GM03348 (cell line): ENCODE measurements around the gene BNIP5.

Experiments
- DNase-seq: peaks from one replicate; pipeline ENCODE4 v3.0.0; 2012; ENCODE audit warnings: low spot score

The BNIP5 gene

GRCh38 chr6:36296240-36296639, 40.4 kb downstream of the BNIP5 start:
- peak; percentile 61 for DNase-seq

- DNase-seq: no peak
Observed at GRCh38 chr6:36292170-36292569, 44.5 kb downstream of the BNIP5 start.

DNA sequence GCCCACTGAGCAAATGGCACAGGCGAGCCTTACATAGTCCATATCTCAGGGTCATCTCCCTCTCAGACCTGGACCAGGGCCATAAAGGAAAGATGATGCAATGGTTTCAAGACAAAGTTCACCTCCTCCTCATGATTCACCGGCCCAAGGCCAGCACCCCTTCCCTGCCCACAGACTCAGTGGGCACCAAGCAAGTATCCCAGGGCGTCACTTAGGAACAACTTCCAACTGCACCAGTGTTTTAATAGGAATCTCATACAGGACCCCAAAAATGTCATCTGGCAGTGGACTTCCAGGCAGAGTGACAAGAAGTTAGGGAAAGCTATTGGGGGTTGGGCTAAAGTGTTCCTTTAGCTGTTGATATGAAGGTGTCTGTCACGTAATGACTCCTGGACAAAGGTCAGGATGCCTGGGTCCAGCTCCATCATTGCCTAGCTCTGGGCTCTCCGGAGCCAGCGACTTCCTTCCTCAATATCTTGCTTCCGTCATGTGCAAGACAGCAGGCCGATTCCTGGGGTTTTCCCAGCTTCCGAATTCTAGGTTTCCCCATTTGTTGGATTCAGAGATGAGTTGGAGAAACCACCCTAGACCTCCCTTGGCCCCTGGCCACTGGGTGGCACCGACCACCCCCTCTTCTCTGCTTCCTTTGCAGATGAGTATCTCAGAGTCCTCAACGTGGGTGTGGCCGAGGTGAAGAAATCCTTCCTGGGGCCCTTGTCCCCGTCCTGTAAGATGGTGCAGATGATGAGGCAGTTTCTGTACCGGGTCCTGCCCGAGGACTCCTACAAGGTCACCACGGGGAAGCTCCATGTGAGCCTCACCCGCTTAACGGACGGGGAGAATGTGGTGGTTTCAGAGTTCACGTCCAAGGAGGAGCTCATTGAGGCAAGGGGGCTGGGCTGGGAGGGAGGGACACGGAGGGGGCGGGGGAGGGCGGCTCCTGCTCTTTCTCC, 45.7 kb downstream of the BNIP5 start:
- DNase-seq: peak; percentile 33

DNA sequence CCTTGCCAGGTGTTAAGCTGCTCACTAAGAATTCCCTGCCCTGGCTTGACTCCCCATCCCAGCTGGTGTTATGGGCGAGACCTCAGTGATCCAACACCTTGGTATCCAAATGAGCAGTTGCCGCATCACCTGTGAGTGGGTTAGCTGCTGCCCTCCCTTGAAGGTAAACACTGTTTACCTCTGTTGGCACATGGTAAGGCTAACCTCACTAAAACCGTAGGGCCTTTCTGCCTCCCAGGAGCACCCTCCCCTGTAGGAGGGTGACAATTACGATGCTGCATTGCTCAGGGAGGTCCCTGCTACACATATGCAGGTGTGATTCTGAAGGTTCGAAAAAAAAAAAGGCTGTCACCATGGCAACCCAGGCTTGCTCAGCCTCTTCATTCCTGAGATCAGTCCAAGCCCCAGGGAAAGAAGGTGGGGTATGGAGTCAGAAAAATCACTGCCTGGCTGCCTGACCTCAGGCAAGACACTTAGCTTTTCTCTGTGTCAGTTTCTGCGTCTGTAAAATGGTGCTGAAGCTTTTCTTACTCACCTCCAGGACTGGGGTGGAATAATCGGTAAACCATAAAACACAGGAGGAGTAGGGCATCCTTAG, 47.3 kb downstream of the BNIP5 start:
- no peak for DNase-seq

GRCh38 chr6:36286858-36287257, 49.8 kb downstream of the BNIP5 start:
- no peak for DNase-seq

DNA sequence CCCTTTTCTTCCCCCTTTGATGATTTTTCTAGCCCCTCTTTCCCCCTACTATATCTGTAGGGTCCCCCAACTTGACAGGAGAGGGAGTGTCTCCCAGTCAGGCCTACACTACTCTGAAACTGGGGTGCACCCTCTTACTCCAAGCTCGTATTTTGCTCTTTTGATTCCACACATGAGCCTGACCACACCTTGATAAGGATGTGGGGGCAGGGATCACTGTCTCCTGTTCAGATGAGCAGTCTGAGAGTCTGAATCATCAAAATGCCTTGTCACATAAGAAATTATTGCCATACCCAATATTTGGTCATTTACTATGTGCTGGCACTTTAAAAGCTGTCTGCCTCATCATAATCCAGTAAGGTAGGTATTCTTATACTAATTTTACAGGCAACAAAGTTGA, 50.9 kb downstream of the BNIP5 start:
- no peak for DNase-seq

DNA sequence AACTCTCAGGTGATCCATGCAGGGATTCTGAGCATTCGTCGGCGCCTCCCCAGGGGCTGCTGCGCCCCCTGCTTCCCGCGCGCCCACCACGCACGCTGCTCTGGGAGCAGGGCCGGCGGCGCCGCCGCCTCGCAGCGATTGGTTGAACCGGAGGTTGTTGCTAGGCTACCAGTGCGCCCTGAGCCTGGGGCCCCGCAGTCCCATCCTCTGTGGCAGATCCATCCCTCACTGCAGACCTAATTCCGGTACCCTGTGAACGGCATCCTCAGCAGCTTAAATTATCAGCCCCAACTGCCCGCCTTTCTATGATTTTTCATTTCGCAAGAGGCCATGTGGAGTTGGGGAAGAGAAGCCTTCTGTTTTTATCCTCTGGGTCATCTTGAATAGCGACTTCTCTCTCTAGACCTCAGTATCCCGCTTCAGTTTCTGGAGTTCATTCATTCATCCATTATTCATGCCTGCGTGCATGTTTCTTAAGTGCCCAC, 51.5 kb downstream of the BNIP5 start:
- DNase-seq: no peak

DNA sequence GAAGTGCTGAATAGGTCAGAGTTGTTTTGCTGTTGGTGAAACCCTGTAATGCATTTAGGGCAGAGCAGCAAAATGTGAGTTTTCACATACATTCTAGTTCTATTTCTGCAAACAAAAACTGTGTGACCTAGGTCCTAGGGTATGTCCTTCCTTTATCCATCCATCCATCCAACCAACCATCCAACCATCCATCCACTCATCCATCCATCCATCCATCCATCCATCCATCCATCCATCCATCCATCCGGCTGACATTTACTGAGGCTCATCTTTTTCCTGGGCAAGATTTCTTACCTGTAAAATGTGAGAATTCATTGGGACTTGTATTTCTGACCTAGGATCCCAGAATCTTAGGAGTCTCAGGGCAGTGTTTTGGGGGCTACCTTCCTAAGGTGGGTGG, 52.3 kb downstream of the BNIP5 start:
- DNase-seq: no peak

GRCh38 chr6:36283608-36284007, 53.1 kb downstream of the BNIP5 start:
- DNase-seq: no peak

GRCh38 chr6:36280983-36281382, 55.7 kb downstream of the BNIP5 start:
- no peak for DNase-seq

- DNase-seq: no peak
Observed at GRCh38 chr6:36280467-36280866, 56.2 kb downstream of the BNIP5 start.

DNA sequence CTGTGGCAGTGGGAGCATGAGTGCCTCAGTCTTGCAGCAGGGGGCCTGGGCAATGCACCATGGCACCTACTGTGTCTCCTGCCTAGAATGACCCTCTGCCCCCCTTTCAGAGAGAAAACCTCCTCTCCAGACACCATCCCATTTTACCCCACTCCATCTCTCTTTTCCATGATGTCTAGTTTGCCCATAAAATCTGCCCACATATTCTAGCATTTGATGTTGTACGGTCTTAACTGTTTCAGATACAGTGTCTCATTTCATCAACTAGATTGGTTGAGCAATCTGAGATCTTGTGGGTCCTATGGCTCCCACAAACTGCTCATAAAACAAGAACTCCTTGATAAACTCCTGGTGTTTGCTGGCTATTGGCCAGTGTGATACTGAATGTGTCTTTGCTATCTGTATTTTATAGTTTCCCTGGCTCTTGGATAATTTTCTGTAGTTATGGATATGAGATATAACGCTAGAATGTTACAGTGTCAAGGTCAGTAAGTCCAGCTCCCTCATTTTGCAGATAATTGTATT, 58.7 kb downstream of the BNIP5 start:
- DNase-seq: no peak

DNA sequence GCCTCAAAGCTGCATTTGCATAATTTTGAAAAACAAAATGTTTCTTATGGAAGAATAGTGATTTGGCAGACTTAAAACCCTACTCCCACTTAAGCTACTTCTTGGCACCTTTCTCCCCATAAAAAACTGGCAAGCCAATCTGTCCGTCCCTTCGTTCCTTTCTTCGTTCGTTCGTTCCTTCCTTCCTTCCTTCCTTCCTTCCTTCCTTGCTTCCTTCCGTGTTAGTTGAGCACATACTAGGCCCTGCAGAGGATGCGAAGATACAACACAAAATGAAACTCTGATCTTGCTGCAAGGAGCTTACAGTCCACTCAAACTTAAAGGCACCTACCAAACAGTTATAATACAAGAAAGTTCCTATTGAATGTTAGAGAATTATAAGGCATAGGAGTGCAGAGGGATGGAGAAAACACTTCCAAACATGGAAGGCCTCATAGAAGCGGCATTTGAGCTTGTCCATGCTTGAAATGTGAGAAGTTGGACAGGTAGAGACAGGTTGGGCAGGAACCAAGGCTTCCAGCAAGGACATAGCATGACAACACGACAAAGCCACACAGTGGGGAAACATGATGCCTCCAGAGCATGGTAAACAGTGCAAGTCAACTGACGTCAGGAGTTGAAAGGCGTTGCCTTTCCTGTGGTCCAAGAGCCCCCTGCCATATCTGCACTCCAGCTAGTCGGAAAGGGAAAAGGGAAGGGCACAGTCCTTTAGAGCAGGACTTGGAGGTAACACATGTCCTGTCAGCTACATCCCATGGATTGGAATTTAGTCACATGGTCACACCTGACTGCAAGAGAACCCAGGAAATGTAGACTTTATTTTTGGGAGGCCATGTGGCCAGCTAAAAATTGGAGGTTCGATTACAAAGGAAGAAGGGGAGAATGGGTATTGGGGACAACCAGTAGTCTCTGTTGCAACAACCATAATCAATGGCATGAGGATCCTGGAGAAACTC, 59.8 kb downstream of the BNIP5 start:
- no peak for DNase-seq

GRCh38 chr6:36273802-36274514, 62.7 kb downstream of the BNIP5 start:
- no peak for DNase-seq

- DNase-seq: no peak
Observed at GRCh38 chr6:36273067-36273466, 63.6 kb downstream of the BNIP5 start.

- no peak for DNase-seq
Observed at GRCh38 chr6:36272234-36272633, 64.5 kb downstream of the BNIP5 start.

- peak; percentile 33 for DNase-seq
Observed at GRCh38 chr6:36269834-36270705, 66.6 kb downstream of the BNIP5 start, which contains the start of gene PNPLA1. Gene PNPLA1, plus strand, starts transcription at chr6:36270060. Its CDS starts 400 bp downstream, at chr6:36270460.

DNA sequence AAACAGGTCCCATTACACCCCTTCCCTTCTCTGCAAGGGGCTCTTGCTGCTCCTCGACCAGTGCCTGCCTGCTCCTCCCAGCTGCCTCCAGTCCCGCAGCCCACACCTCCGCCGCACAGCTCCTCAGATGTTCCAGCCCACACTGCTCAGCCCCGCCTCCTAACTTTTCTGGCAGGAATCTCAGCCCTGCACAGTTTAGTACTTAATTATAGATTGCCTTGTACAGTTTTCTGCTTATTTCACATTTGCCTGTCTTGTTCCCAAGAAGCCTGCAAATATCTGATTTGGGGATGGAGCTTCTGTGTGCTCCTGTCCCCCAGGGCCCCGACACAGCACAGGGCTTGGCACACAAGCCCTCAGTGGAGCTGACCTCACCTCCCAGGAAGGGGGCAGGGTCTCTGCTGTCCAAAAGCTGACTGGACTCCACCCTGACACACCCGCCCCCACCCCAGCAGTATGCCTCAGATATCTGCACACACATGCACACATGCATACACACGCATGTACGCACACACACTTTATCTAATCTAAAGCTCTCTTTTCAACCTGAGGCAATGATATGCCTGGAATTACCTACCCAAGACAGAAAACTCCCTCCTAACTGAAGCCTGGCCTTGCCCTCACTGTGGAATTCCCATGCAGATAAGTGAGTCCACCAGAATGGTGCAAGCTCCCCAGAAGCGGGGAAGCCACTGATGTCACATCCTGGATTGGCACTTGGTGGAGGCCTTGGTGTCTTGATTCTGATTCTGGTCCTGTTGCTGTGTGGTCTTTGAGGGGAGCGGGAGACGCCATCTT, 68.0 kb downstream of the BNIP5 start:
- peak; percentile 58 for DNase-seq

GRCh38 chr6:36267731-36268477, 68.8 kb downstream of the BNIP5 start:
- no peak for DNase-seq
